Aorta (tissue), 5 donors: ENCODE data around the gene CEP170B. TPM values are rescaled to one million over a fixed set of nuclear protein-coding genes. Genes with fewer than 3 reads are reported as not detected.

Source experiments
- ATAC-seq: fragments of 200-7000 bp; cut with Tn5 transposase; one replicate; pipeline ENCODE4 v1.9.1; 2022; ENCODE audit warnings: moderate library complexity; ENCODE audit not compliant: low FRiP score
- DNase-seq, 2 donors: peaks; one replicate each; pipeline ENCODE4 v3.0.0-alpha.2; 2020
- H3K27ac ChIP-seq, 2 donors: one replicate each; pipeline ENCODE4 v1.5.1; 2013; ENCODE audit warnings: low read length in 2 of 2, mild to moderate bottlenecking in 2 of 2, moderate library complexity in 2 of 2, control low read depth in 1 of 2, inconsistent platforms in 1 of 2, low read depth in 1 of 2
- H3K27me3 ChIP-seq, 2 donors: one replicate each; pipeline ENCODE4 v1.6.1; 2013; ENCODE audit warnings: control low read depth in 1 of 2, low read length in 1 of 2, mild to moderate bottlenecking in 1 of 2, moderate library complexity in 1 of 2; ENCODE audit not compliant: insufficient read depth in 2 of 2, control insufficient read depth in 1 of 2
- H3K36me3 ChIP-seq, 2 donors: one replicate each; pipeline ENCODE4 v1.6.1; 2013; ENCODE audit warnings: control low read depth in 1 of 2, low read length in 1 of 2, mild to moderate bottlenecking in 1 of 2; ENCODE audit not compliant: insufficient read depth in 2 of 2, control insufficient read depth in 1 of 2
- H3K4me1 ChIP-seq, 2 donors: one replicate each; pipeline ENCODE4 v1.6.1; 2013; ENCODE audit warnings: low read length in 2 of 2, control low read depth in 1 of 2, mild to moderate bottlenecking in 1 of 2, moderate library complexity in 1 of 2; ENCODE audit not compliant: insufficient read depth in 2 of 2, control insufficient read depth in 1 of 2
- H3K4me3 ChIP-seq, 2 donors: one replicate each; pipeline ENCODE4 v1.5.1; 2013; ENCODE audit warnings: low read length in 2 of 2, control low read depth in 1 of 2, mild to moderate bottlenecking in 1 of 2
- H3K9me3 ChIP-seq: one replicate; pipeline ENCODE4 v1.6.1; 2013; ENCODE audit warnings: mild to moderate bottlenecking, low read length; ENCODE audit not compliant: control insufficient read depth
- WGBS, 2 donors: extraction: QIAGEN DNeasy Blood & Tissue Kit; methylation state at CpG; one replicate each; pipeline ENCODE4 v1.1.7; 2013; 5-methylcytosine and 5-hydroxymethylcytosine counted together
- intact Hi-C, 2 donors: fragments of 100-400 bp; cut with DNase I; formaldehyde crosslinking; loops; one replicate each; pipeline versions ENCODE4 v1.14.2 to v1.15.0; 2022
- polyA plus RNA-seq, 2 donors: library from polyadenylated mRNA; stranded (reverse); fragments of 200-250 nt; gene quantifications; one replicate each; pipeline ENCODE4 v1.2.3, GENCODE V29; 2013
- total RNA-seq, 2 donors: library from RNA; stranded (reverse); fragmentation: NEBNext Ultra II Directional; extraction: Animal tissue kit (Norgen Biotek cat#: 25700); gene quantifications; one replicate each; pipeline ENCODE4 v1.2.1, GENCODE V29; 2021
- donor health status: healthy with polysubstance abuse.
- donor health status: Bipolar disorder and iron deficiency.
- donor health status: DM: no; HTN: no; CAD: no.
- donor health status: DM: no; HTN: no; CAD: no.
- donor health status: DM: yes; HTN: yes; CAD: no.

The CEP170B gene
- total and polyA plus RNA-seq, 4 donors: 6.4 to 36.2 (median 23.1) TPM

DNA sequence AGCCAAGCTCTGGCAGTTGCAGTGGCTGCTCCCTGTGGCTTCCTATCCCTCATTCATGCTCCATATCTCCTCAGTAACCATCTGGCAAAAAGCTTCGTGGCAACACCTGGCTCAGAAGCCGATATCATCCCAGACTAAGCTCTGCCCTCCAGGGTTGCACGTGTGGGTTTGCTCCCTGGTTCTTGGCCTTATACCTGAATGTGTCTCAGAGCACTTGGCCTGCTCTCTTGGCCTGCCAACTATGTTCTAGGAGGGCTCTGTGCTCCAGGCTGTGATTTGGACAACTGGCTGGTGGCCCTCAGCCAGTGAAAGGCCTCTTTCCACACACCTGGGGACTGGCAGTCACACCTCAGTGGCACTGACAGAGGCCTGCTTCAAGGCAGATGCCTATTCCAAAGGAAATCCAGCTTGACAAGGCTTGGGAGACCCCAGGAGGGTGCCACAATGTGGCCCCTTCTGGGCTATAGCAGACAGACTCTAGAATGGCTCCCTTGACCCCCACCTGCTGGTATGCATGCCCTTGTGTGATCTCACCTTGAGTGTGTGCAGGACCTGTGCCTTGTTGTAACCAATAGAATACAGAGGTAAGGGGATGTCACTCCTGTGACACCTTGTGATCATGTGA, 70.1 kb downstream of the CEP170B start:
- H3K4me3 ChIP-seq: no peak overlapping the region
- ATAC-seq (no peak), DNase-seq (no peak)
- 71 to 79% methylated on average over 3 of the region's 3 CpGs for WGBS, 2 donors
- no peaks in the 10 kb centered on the region for H3K36me3 ChIP-seq
- H3K27me3 ChIP-seq: no peaks in the 10 kb centered on the region
- intact Hi-C loops: loop anchor here (2.0 to 10.0 kb wide), 2 partner anchors 32 to 110 kb away; no protein-coding TSS in a partner anchor
- H3K4me1 ChIP-seq: no peaks in the 10 kb centered on the region
- no peak overlapping the region for H3K27ac ChIP-seq
- H3K9me3 ChIP-seq: no peaks in the 10 kb centered on the region

DNA sequence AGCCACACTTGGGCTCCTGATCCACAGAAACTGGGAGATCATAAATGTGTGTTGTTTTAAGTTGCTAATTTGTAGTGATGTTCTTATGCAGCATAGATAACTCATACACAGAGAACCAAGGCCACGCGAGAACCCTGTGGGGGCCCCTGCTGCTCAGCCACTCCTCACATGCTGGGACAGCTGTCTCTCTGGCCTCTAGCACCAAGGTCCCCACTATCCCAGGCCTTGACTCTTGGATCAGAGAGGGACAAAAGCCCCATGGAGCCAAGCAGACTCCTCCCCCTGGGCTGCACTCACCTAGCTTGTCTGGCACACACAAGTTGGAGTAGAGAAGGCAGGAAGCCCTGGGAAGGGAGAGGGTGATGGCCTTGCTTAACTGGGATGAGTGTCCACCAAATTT, 70.9 kb downstream of the CEP170B start:
- no peak overlapping the region for H3K27ac ChIP-seq
- H3K36me3 ChIP-seq: no peaks in the 10 kb centered on the region
- 44 to 80% methylated on average over 2 of the region's 2 CpGs for WGBS, 2 donors

DNA sequence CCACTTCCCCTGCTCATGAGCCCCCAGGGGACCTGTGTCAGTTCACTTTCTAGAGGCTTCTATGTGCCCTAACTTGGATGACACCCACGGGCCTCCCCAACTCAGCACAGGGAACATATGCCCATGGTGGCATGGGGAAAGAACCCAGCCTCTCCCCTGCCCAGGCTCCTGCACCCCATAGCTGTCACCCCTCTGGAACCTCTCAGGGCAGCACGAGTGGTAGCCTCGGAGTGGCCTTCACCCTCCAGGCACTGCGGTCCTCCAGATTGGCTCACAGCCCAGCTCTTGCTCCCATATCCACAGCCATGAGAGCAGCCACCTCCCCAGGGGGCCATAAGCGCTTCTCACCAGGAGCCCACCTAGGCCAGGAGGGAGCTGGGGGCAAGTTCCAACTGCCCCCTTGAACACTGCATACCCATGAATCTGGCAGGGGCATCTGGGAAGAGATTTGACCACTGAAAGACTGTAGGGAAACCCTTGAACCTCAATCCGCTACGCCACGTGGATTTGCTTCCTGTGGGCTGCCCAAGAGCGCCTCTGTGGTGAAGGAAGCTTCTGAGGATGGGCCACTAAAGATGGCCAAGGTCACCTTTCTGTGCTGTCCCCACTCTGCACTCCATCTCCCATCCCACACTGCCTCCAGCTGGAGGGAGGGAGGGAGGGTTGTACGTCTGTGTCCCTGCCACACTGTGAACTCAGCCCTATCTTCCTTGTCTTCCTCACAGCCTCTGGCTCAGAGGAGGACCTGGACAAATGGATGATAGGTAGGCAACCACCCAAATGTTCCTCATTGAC, 71.5 kb downstream of the CEP170B start:
- no peak for ATAC-seq
- Histone ChIP-seq H3K9me3 (no peaks in the 10 kb centered on the region), H3K4me3 (no peak overlapping the region), H3K4me1 (no peaks in the 10 kb centered on the region), H3K36me3 (no peaks in the 10 kb centered on the region), H3K27ac (no peak overlapping the region), H3K27me3 (no peaks in the 10 kb centered on the region)
- 64 to 66% methylated on average over 10 of the region's 10 CpGs for WGBS, 2 donors
- intact Hi-C loops: loop anchor here (2.0 to 10.0 kb wide), 2 partner anchors 30 to 108 kb away; no protein-coding TSS in a partner anchor
- DNase-seq: peak; percentile 44 to 64

More for the DNA sequence above, 70.9 kb downstream of the CEP170B start:
- no peak for DNase-seq
- Histone ChIP-seq H3K27me3 (no peaks in the 10 kb centered on the region), H3K4me3 (no peak overlapping the region), H3K9me3 (no peaks in the 10 kb centered on the region), H3K4me1 (no peaks in the 10 kb centered on the region)
- no peak for ATAC-seq
- intact Hi-C loops: loop anchor here (2.0 to 10.0 kb wide), 2 partner anchors 31 to 109 kb away; no protein-coding TSS in a partner anchor

DNA sequence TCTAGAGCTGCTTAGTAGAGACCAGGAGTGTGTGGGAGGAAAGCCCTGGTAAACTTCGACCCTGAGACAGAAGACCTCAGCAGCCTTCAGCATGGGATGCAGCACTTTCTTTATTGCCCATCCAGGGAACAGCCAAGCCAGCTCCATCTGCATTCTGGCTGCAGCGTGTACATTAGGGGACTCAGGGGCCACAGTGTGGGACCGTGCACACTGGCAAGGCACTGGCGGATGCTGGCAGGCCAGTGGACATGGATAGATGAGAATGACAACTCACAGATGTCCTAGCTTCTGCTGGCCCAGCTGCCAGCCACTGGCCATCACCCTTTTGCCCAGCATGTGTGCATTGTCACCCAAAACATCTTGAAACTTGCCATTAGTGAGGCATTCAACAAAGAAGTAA, 72.1 kb downstream of the CEP170B start:
- ATAC-seq: no peak
- Histone ChIP-seq H3K27me3 (no peaks in the 10 kb centered on the region), H3K4me3 (no peak overlapping the region), H3K9me3 (no peaks in the 10 kb centered on the region), H3K27ac (no peak overlapping the region), H3K4me1 (no peaks in the 10 kb centered on the region), H3K36me3 (no peaks in the 10 kb centered on the region)
- intact Hi-C loops: loop anchor here (2.0 to 10.0 kb wide), 2 partner anchors 30 to 108 kb away; no protein-coding TSS in a partner anchor
- peak in 1 of 2 donors; percentile 35 for DNase-seq
- 64 to 76% methylated on average over 4 of the region's 4 CpGs for WGBS, 2 donors

DNA sequence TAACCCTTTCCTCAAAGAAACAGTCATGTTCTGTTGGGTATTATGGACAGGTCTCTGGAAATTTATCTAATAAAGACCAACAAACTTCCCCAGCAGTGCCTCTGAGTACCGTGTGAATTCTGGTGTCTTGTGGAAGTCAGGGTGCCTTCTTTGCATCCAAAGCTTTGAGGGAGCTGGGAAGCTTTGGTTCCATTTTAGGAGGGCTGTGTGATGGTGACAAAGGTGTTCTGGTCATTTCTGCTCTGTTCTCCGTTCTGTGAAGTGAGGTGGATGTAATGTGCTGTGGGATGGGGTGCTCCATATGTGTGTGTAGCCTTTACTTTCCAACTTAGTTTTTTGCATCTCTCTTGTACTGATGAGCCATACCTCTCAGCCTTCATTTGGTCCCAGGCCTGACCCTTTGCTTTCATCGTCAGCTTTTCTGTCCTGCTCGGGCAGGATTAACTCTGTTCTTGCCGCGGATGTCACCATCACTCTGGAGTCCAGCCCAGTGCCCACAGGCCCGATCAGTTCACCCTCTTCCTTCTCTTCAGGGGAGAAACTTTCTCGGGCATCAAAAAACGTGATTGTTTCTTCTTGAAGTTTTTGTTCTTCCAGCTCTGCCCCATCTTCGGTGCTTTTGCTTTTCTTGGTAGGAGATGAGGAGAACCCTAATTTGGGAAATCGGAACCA, 72.8 kb downstream of the CEP170B start:
- no peak overlapping the region for H3K27ac ChIP-seq
- 69 to 73% methylated on average over 11 of the region's 11 CpGs for WGBS, 2 donors
- no peaks in the 10 kb centered on the region for H3K4me1 ChIP-seq
- intact Hi-C loops: loop anchor here (2.0 to 10.0 kb wide), 2 partner anchors 29 to 107 kb away; no protein-coding TSS in a partner anchor
- H3K9me3 ChIP-seq: no peaks in the 10 kb centered on the region
- DNase-seq (peak in 1 of 2 donors; percentile 17), ATAC-seq (no peak)
- H3K4me3 ChIP-seq: no peak overlapping the region
- no peaks in the 10 kb centered on the region for H3K36me3 ChIP-seq
- H3K27me3 ChIP-seq: no peaks in the 10 kb centered on the region

DNA sequence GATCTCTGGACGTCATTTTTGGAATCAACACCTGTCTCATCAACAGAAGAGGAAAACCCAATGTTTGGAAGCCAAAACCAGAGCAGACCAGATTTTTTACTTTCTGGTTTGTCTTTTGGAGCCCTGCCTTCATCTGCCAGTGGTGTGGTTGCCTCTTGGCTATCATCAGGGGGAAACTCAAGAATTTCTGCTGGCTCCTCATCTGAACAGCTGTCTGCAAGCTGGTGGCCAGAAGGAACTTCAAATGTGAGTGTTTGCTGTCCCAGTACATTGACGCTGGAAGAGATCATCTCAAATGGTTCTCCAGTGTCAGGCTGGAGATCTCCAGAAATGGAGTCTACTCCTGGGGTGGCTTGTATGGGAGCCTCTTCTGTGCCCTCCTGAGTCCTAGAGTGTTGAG, 73.4 kb downstream of the CEP170B start:
- 77 to 81% methylated on average over 2 of the region's 2 CpGs for WGBS, 2 donors
- DNase-seq (no peak), ATAC-seq (no peak)
- intact Hi-C loops: loop anchor here (10.0 kb wide), 1 partner anchor 106 kb away; no protein-coding TSS in a partner anchor
- no peaks in the 10 kb centered on the region for H3K9me3 ChIP-seq
- no peaks in the 10 kb centered on the region for H3K4me1 ChIP-seq
- H3K36me3 ChIP-seq: no peaks in the 10 kb centered on the region
- no peaks in the 10 kb centered on the region for H3K27me3 ChIP-seq
- H3K27ac ChIP-seq: no peak overlapping the region
- H3K4me3 ChIP-seq: no peak overlapping the region

DNA sequence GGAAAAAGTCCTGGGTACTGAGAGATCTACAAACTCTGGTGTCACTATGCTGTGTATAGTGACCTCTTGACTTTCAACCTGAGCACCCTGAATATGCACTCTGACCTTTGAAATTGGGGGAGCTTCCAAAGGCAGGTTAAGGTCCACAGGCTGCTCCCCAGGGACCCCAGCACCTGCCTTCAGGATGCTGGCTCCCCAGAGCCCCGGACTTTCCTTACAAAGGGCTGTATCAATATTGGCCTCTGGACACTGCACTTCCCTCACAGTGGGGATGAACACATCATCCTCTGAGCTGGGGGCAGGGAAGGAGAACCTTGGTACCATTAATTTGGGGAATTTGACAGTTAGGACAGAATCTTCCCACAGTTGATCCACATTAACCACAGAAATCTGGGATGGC, 73.9 kb downstream of the CEP170B start:
- ATAC-seq: no peak
- intact Hi-C loops: loop anchor here (10.0 kb wide), 1 partner anchor 106 kb away; no protein-coding TSS in a partner anchor
- no peak for DNase-seq
- Histone ChIP-seq H3K4me1 (no peaks in the 10 kb centered on the region), H3K27me3 (no peaks in the 10 kb centered on the region), H3K36me3 (no peaks in the 10 kb centered on the region), H3K27ac (no peak overlapping the region), H3K4me3 (no peak overlapping the region), H3K9me3 (no peaks in the 10 kb centered on the region)
- 73 to 94% methylated on average over 1 of the region's 1 CpG for WGBS, 2 donors

DNA sequence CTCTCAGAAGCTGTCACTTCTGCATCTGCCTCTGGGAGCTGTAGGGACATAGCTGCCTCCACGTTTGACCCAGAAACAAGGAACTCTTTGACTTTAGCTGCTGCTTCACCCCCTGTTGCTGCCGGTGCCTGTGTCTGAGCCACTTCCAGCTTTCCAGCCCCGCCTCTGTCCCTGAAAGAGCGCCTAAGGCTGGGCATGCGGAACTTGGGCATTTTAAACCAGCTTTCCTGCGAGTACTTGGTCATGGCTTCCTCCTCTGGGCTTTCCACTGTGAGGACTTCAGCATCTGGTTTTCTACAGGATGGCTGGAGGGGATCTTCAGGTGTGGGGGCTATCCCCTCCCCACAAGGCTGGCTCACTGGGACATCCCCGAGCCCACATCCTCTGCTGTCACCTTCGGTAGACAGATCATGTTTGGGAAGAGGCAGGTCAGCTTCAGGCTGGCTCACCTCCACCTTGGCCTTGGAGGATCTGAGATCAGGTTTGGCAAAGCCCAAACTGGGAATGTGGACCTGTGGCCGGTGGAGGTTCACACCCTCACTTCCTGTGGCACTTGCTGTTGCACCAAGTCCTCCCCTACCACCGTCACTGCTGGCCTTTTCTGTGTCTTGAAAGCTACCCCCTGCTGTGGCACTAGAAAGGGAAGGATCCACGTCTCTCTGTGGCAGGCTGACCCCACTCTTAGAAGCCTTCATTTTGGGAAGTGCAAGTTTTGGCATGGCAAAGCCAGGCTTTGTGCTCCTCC, 74.8 kb downstream of the CEP170B start:
- no peaks in the 10 kb centered on the region for H3K36me3 ChIP-seq
- intact Hi-C loops: loop anchor here (10.0 kb wide), 1 partner anchor 105 kb away; no protein-coding TSS in a partner anchor
- H3K9me3 ChIP-seq: no peaks in the 10 kb centered on the region
- H3K27ac ChIP-seq: no peak overlapping the region
- DNase-seq (peak; percentile 35 to 63), ATAC-seq (no peak)
- no peaks in the 10 kb centered on the region for H3K4me1 ChIP-seq
- H3K27me3 ChIP-seq: no peaks in the 10 kb centered on the region
- no peak overlapping the region for H3K4me3 ChIP-seq
- 58 to 61% methylated on average over 11 of the region's 11 CpGs for WGBS, 2 donors
